Neuronal stem cell (in vitro differentiated cells): ENCODE data around the gene FBH1.
A peak's percentile ranks its signal among the peaks of the same experiment; 100 is the strongest.

Experiments used
- DNase-seq: peaks from one replicate; pipeline ENCODE4 v3.0.0-alpha.2; 2013; ENCODE audit warnings: low spot score
- H2AFZ ChIP-seq: one replicate; pipeline ENCODE4 v1.6.1; 2013; ENCODE audit warnings: mild to moderate bottlenecking, low read length, inconsistent platforms
- H2AK5ac ChIP-seq: 2 replicates; pipeline ENCODE4 v1.6.1; 2013; ENCODE audit warnings: low read depth, mild to moderate bottlenecking, inconsistent platforms, low read length, moderate library complexity, mixed read lengths
- H2BK120ac ChIP-seq: 2 replicates; pipeline ENCODE4 v1.6.1; 2013; ENCODE audit warnings: low read depth, mild to moderate bottlenecking, inconsistent platforms, low read length, moderate library complexity, mixed read lengths
- H2BK12ac ChIP-seq: one replicate; pipeline ENCODE4 v1.6.1; 2013; ENCODE audit warnings: low read length, inconsistent platforms
- H2BK15ac ChIP-seq: 2 replicates; pipeline ENCODE4 v1.6.1; 2013; ENCODE audit warnings: mild to moderate bottlenecking, low read length, inconsistent platforms, mixed read lengths
- H2BK5ac ChIP-seq: one replicate; pipeline ENCODE4 v1.6.1; 2013; ENCODE audit warnings: inconsistent platforms, mild to moderate bottlenecking, low read length, moderate library complexity
- H3K14ac ChIP-seq: one replicate; pipeline ENCODE4 v1.6.1; 2013; ENCODE audit warnings: low read length, inconsistent platforms
- H3K18ac ChIP-seq: 2 replicates; pipeline ENCODE4 v1.6.1; 2013; ENCODE audit warnings: low read length, inconsistent platforms
- H3K23ac ChIP-seq: 2 replicates; pipeline ENCODE4 v1.6.1; 2013; ENCODE audit warnings: low read depth, mild to moderate bottlenecking, mixed read lengths, low read length, inconsistent platforms; ENCODE audit not compliant: poor library complexity
- H3K27ac ChIP-seq: replicated peaks from 3 replicates; pipeline ENCODE4 v1.5.1; 2013; ENCODE audit warnings: low read length, inconsistent platforms
- H3K27me3 ChIP-seq, 3 experiments: 2 replicates each; pipeline ENCODE4 v1.6.1; 2013; ENCODE audit warnings: low read length in 3 of 3, mild to moderate bottlenecking in 2 of 3, inconsistent platforms in 1 of 3, low read depth in 1 of 3, mixed read lengths in 1 of 3, moderate library complexity in 1 of 3; ENCODE audit not compliant: control insufficient read depth in 3 of 3, insufficient read depth in 3 of 3
- H3K36me3 ChIP-seq, 2 donors: replicated peaks in 1 of 2; 2 replicates each; pipeline ENCODE4 v1.6.1; 2013; ENCODE audit warnings: low read length in 2 of 2; ENCODE audit not compliant: control insufficient read depth in 2 of 2, insufficient read depth in 2 of 2
- H3K4ac ChIP-seq: 2 replicates; pipeline ENCODE4 v1.6.1; 2013; ENCODE audit warnings: inconsistent platforms, mild to moderate bottlenecking, low read length, moderate library complexity
- H3K4me1 ChIP-seq, 2 donors: 1 replicate in 1 of 2; 2 replicates in 1 of 2; pipeline ENCODE4 v1.6.1; 2013; ENCODE audit warnings: low read length in 2 of 2, low read depth in 1 of 2; ENCODE audit not compliant: control insufficient read depth in 2 of 2, insufficient read depth in 1 of 2
- H3K4me2 ChIP-seq: one replicate; pipeline ENCODE4 v1.6.1; 2013; ENCODE audit warnings: mild to moderate bottlenecking, low read length, inconsistent platforms; ENCODE audit not compliant: insufficient read depth, poor library complexity, severe bottlenecking
- H3K4me3 ChIP-seq, 2 donors: 2 replicates each; pipeline ENCODE4 v1.5.1; 2013; ENCODE audit warnings: low read length in 2 of 2, mild to moderate bottlenecking in 2 of 2, inconsistent platforms in 1 of 2, moderate library complexity in 1 of 2
- H3K79me1 ChIP-seq: one replicate; pipeline ENCODE4 v1.6.1; 2013; ENCODE audit warnings: low read depth, mild to moderate bottlenecking, inconsistent platforms, low read length, moderate library complexity
- H3K9ac ChIP-seq: one replicate; pipeline ENCODE4 v1.6.1; 2013; ENCODE audit warnings: mild to moderate bottlenecking, low read depth, low read length, inconsistent platforms; ENCODE audit not compliant: poor library complexity
- H3K9me3 ChIP-seq, 2 donors: replicated peaks in 1 of 2; 2 replicates each; pipeline versions ENCODE3 to v1.6.1; 2013; ENCODE audit warnings: low read length in 2 of 2, mild to moderate bottlenecking in 2 of 2, inconsistent platforms in 1 of 2, low read depth in 1 of 2, mixed read lengths in 1 of 2, moderate library complexity in 1 of 2; ENCODE audit not compliant: control insufficient read depth in 2 of 2, insufficient read depth in 1 of 2
- H4K8ac ChIP-seq: one replicate; pipeline ENCODE4 v1.6.1; 2013; ENCODE audit warnings: low read depth, mild to moderate bottlenecking, inconsistent platforms, low read length, moderate library complexity
- H4K91ac ChIP-seq: one replicate; pipeline ENCODE4 v1.6.1; 2013; ENCODE audit warnings: low read length, low read depth, mild to moderate bottlenecking, inconsistent platforms; ENCODE audit not compliant: poor library complexity
- WGBS, 2 donors: extraction: QIAGEN DNeasy Blood & Tissue Kit; methylation state at CpG; one replicate each; pipeline ENCODE4 v1.1.7; 2013; ENCODE audit warnings: missing lambda C conversion rate in 2 of 2, mixed read lengths in 1 of 2; ENCODE audit not compliant: insufficient read length in 2 of 2, insufficient replicate concordance in 1 of 2; ENCODE audit errors: extremely low coverage in 2 of 2; 5-methylcytosine and 5-hydroxymethylcytosine counted together

FBH1 gene

DNA sequence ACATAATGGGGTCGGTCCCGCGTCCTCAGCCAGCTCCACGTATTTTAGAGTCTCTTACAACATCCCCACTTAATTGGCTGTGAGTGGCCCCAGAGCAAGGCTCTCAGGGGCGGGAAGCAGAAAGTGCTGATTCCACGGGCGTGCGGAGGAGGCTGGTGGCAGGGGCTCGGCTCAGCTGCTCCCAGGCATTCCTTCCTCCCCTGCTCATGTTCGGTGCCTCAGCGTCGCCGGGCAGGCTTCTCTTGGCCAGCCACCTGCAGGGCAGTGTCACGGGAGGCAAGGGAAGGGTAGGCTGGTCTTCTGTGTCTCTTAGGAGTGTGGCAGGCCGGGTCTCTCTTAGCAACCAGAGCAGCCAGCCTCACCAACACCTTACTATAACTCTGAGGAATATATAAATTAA lies 53.5 kb downstream of the FBH1 start:
- Histone ChIP-seq H3K23ac (peak overlapping the region; percentile 80), H3K4me2 (no peak overlapping the region), H4K8ac (no peak overlapping the region), H2AK5ac (no peak overlapping the region), H3K27me3 (peaks cover 0 to 5% (median 0%) of the 10 kb centered on the region in 3 experiments), H2BK12ac (no peak overlapping the region), H3K79me1 (no peaks in the 10 kb centered on the region), H3K27ac (no peak overlapping the region), H2BK120ac (no peak overlapping the region), H3K4me1 (peaks cover 0 to 2% of the 10 kb centered on the region in 2 donors), H2BK15ac (peak overlapping the region; percentile 9), H3K4me3 (no peak overlapping the region), H3K36me3 (peaks cover 0 to 4% of the 10 kb centered on the region in 2 donors), H3K14ac (no peak overlapping the region), H2BK5ac (no peak overlapping the region), H2AFZ (peak overlapping the region; percentile 71), H3K9ac (peak overlapping the region; percentile 64), H3K4ac (no peak overlapping the region), H4K91ac (no peak overlapping the region), H3K9me3 (no peaks in the 10 kb centered on the region), H3K18ac (no peak overlapping the region)
- no CpG with 5 or more reads among the region's 15 CpGs for WGBS, 2 donors
- no peak for DNase-seq

DNA sequence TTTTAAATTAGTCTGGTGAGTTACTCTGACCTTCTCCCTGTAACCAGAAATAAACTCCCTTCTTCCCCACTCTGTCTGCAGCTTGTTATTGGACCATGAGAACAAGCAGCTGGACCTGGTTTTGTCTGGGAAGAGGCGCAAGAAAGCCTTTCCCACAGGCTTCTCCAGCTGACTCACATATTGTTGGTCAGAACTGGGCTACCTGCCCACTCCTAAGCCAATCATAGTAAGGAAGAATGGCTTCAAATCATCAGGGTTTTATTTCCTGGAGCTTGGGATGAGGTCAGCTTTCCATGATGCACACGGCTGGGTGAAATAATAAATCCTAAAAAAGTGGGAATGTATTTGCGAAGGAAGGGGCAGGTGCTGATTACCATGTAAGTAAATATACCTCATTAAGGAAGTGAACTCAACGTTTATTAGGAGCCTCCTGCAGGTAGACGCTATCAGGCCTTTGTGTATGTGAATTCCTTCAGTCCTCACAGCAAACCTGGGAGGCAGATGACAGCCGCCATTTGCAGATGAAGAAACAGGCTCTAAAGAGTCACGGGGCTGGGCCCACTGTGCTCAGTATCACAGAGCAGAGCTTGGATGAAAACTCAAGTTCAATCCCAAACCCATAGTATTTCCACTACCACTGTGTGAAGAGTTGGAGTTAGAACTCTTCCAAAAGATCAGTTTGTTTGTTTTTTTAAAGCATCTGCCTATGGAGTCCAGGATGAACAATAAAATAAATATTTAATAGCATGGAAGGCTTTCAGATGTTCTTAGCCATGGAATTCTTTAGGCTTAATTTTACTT lies 54.5 kb downstream of the FBH1 start:
- Histone ChIP-seq H3K18ac (no peak overlapping the region), H3K23ac (no peak overlapping the region), H3K4me3 (no peak overlapping the region), H2AFZ (peak overlapping the region; percentile 40), H3K9ac (no peak overlapping the region), H3K9me3 (no peaks in the 10 kb centered on the region), H2BK5ac (no peak overlapping the region), H3K27me3 (peaks cover 0 to 13% (median 0%) of the 10 kb centered on the region in 3 experiments), H3K4me1 (peaks cover 0 to 2% of the 10 kb centered on the region in 2 donors), H3K4ac (no peak overlapping the region), H2BK15ac (no peak overlapping the region), H3K27ac (no peak overlapping the region), H2BK12ac (no peak overlapping the region), H3K79me1 (no peaks in the 10 kb centered on the region), H3K36me3 (no peaks in the 10 kb centered on the region), H4K91ac (no peak overlapping the region), H2AK5ac (no peak overlapping the region), H4K8ac (no peak overlapping the region), H3K4me2 (no peak overlapping the region), H2BK120ac (no peak overlapping the region), H3K14ac (no peak overlapping the region)
- no CpG with 5 or more reads among the region's 7 CpGs for WGBS, 2 donors
- DNase-seq = no peak

DNA sequence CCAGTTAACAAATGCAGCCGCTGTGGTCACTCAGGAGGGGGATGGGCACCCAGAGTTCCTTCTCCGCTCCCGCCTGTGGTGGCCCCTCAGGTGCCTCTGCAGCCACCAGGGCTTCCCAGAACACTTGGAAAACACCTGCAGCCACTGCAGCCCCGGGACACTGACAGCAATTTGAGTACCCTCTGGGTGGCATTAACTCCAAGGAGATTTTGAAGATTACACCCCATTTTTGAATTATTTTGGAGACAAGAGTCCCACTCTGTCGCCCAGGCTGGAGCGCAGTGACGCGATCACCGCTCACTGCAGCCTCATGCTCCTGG lies 55.1 kb downstream of the FBH1 start:
- Histone ChIP-seq H2BK5ac (no peak overlapping the region), H4K91ac (no peak overlapping the region), H3K18ac (no peak overlapping the region), H4K8ac (no peak overlapping the region), H2BK120ac (no peak overlapping the region), H3K9ac (no peak overlapping the region), H3K4me3 (no peak overlapping the region), H2BK15ac (peak overlapping the region; percentile 51), H3K27ac (no peak overlapping the region), H3K4me2 (no peak overlapping the region), H3K14ac (no peak overlapping the region), H3K79me1 (no peaks in the 10 kb centered on the region), H2AK5ac (no peak overlapping the region), H3K23ac (no peak overlapping the region), H2BK12ac (no peak overlapping the region), H3K36me3 (no peaks in the 10 kb centered on the region), H2AFZ (no peak overlapping the region), H3K4me1 (peaks cover 0 to 2% of the 10 kb centered on the region in 2 donors), H3K9me3 (no peaks in the 10 kb centered on the region), H3K27me3 (peaks cover 0 to 17% (median 0%) of the 10 kb centered on the region in 3 experiments), H3K4ac (no peak overlapping the region)
- DNase-seq = no peak
- WGBS, 2 donors = no CpG with 5 or more reads among the region's 9 CpGs

DNA sequence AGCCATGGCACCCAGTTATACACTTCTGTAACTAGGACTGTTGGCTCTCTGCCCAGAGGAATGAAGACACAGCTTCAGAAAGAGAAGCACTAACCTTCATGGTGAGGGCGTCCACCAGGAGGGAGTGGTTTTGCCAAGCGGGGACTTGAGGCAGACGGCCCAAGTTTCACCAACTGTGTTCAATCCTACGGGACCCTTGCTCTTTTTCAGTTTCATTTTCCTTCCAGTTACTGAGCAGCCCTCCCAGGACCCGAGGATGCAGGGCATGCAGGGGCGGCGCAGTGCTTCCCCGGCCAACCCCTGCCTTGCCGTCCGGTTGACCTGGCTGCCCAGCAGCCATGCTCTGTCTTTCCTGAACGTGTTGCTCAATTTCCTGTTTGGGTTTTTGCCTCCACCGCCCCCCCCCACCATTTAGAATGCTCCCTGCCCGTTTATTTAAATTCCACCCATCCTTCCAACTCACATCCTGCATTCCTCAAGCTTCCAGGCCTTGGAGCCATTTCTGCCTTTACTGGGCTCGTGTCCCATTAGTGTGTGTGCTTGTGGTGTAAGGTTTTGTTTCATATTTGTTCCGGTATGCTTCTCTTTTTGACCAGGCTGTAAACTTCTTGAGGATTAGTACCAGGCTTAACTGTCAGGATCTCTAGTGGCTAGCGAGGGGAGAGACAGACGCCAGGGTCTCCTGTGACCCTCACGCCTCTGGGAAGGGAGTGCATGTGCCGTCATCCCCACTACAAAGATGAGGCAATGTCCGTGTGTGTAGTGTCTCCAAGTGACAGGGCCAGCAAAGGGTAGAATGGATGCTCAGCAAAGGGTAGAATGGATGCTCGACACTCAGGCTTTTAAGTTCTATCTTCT lies 55.7 kb downstream of the FBH1 start:
- Histone ChIP-seq H3K27me3 (peaks cover 0 to 22% (median 0%) of the 10 kb centered on the region in 3 experiments), H3K23ac (no peak overlapping the region), H3K36me3 (no peaks in the 10 kb centered on the region), H3K4me3 (no peak overlapping the region), H3K4me1 (peaks cover 0 to 2% of the 10 kb centered on the region in 2 donors), H3K79me1 (no peaks in the 10 kb centered on the region), H3K14ac (no peak overlapping the region), H2BK12ac (no peak overlapping the region), H2BK120ac (no peak overlapping the region), H3K9me3 (no peaks in the 10 kb centered on the region), H4K8ac (no peak overlapping the region), H4K91ac (no peak overlapping the region), H3K18ac (no peak overlapping the region), H2AFZ (peak overlapping the region; percentile 63), H3K27ac (no peak overlapping the region), H3K9ac (no peak overlapping the region), H2BK5ac (no peak overlapping the region), H2AK5ac (no peak overlapping the region), H3K4me2 (no peak overlapping the region), H3K4ac (no peak overlapping the region), H2BK15ac (peak overlapping the region; percentile 51)
- no CpG with 5 or more reads among the region's 21 CpGs for WGBS, 2 donors
- DNase-seq = no peak
